HG03060 (cell line): ENCODE results near the gene CAMK1D.
"Not testable (repeated sequence)": the region's sequence is repeated elsewhere in the genome, so short reads cannot be mapped to it uniquely, and the experiment has no call there.

Source experiments
- ATAC-seq: cut with Tn5 transposase; IDR thresholded peaks from one replicate; pipeline ENCODE4 v1.9.1; 2021; ENCODE audit warnings: low read depth, moderate number of reproducible peaks; ENCODE audit not compliant: unreplicated experiment

CAMK1D gene

DNA sequence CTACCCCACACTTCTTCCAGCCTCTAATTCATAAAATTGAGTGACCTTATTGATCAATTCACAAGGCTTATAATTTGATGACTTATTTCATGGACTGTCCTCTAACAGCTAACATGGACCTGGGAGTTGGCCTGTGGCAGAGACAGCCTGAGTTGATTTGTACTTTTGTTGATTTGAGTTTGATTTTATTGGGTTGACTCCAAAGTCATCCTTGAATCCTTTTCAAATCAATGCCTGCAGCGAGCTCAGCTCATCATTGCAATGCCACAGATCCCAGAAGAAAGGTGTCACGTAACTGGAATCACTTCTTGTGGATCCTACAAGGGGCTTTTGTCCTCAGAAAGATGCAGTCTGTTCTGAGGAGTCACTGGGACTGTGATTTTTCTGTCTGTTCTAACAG lies 138.0 kb downstream of the CAMK1D start:
- no peak for ATAC-seq

DNA sequence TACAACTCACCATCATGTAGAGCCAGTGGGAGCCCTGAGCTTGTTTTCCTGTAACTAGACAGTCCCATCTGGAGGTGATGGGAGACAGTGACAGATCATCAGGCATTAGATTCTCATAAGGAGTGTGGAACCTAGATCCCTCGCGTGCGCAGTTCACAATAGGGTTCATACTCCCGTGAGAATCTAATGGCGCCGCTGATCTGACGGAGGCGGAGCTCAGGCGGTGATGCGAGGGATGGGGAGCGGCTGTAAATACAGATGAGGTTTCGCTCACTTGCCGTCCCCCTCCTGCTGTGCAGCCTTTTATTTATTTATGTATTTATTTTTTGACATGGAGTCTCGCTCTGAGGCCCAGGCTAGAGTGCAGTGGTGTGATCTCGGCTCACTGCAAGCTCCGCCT lies 139.3 kb downstream of the CAMK1D start:
- ATAC-seq = no peak

DNA sequence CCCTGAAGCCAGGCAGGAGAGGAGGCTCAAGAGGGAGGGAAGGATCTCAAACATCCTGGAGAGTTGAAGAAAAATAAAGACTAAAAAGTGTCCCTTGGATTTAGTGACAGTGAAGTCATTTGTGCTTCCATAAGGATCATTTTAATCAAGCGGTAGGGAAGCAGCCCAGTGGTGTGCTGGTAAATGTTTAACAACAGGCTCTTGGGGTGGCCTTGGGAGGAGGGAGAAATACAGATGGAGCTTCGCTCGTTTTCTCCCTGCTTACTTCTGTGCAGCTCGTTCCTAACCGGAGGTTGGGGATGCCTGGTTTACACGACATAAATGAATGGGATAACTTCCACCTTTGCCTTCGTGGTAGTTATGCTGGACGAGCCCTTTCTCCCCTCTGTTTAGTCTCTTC lies 140.0 kb downstream of the CAMK1D start:
- no peak for ATAC-seq

DNA sequence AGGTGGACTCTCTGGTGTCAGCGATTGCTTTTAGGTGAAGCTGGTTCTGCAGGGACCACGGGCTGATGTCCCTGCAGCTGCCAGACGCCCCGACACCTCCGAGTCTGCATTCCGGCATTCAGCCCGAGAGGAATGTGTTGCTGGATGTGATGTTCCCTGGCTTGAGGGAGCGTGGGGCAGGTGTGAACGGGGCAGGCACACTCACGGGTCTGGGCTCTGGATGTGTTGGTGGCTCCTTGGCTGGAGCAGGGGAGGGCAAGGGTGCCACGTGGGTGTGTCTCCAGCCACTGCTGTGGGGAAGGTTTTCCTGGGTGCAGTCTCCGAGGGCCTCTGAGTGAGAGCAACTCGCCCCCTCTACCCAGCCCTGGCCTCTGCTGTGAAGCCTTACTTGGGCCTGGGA lies 140.5 kb downstream of the CAMK1D start:
- ATAC-seq = no peak

DNA sequence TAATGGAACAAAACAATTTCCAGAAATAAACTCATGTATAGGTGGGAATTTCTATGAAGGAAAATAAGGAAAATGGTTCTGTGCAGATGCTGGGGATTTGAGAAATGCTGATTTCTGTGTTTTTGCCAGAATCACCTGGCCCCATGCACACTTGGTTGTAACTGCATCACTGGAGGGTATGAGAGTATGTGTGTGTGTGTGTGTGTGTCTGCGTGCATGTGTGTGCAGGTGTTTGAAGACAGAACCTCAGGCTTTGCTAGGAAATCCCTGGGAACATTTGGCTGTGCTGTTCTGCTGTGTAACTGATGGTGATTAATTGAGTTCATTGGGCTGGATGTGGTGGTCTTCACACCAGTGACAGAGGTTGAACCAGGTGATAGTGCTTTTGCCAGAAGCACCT lies 141.6 kb downstream of the CAMK1D start:
- ATAC-seq = no peak

DNA sequence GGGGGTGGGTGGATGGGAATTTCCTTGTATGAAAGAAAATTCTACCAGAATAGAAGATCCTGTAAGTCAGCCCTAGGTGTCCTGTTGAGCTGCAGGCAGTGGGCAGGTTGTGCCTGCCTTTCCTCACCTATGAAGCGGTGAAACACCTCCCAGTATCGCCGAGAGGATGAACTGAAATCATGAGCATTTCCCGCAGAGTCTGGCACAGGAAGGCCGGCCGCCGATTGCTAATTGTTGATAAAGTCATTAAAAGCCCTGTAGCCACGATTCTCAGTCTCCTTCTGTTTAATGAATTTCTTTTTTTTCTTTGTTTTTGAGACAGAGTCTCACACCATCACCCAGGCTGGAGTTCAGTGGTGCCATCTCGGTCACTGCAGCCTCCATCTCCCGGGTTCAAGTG lies 142.1 kb downstream of the CAMK1D start:
- no peak for ATAC-seq

DNA sequence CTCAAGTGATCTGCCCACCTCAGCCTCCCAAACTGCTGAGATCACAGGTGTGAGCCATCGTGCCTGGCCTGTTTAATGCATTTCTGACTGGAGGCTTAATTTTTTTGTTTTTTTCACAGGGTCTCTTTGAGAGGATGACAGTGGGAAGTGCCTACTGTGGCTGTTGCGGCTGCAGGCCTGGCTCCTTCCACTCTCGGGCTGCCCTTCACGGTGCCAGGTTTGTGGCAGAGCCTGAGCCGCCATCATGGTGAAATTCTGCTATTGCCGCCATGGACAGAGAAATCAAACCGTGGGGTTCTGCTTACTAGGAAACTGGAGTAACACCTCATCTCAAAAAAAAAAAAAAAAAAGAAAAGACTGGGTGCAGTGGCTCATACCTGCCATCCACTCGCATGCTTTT lies 142.7 kb downstream of the CAMK1D start:
- no peak for ATAC-seq

DNA sequence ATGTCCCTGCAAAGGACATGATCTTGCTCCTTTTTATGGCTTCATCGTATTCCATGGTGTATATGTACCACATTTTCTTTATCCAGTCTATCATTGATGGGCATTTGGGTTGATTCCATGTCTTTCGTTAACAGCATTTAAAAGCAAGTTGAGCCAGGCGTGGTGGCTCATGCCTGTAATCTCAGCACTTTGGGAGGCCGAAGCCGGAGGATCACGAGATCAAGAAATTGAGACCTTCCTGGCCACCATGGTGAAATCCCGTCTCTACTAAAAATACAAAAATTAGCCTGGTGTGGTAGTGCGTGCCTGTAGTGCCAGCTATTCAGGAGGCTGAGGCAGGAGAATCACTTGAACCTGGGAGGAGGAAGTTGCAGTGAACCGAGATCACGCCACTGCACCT lies 147.7 kb downstream of the CAMK1D start:
- not testable (repeated sequence) for ATAC-seq

DNA sequence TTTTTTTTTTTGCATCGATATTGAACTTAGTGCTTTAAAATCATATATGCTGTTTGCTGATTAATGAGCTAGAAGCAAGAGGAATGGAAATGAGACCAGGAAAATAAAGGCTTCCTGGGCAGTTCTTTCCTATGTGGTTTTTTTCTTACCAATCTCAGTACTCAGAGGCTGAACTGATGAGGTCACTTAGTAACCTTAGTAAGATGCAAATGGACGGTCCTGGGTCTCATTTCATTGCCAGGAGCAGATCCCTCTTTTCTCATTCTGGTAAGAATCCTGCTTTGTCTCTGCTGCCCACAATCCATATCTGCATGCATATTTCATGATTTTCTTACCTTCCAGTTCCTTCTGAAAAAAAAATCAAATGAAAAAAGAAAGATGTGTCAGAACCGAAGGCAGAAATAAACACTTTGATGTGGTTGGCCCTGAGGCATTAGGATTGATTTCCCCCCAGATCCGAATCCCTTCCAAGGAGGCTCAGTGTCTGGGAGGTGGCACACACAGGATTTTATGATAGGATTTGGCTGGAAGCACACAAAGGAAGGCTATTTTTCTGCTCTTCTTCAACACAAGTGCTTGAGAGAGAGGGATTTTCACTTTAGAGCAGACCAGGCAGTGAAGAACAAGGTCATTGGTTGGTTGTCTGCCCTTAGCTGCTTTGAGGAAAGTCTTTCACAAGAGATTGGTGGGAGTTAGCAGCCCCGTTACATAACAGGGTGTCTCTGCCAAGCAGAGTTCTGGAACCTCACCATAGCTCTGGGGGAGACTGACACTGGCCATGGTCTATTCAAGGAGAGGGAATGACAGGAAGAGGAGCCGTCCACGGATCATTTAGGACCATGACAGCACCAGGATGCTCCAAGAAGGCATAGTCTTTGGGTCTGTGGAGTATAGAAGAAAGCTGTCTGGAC lies 150.0 kb downstream of the CAMK1D start:
- ATAC-seq = no peak

DNA sequence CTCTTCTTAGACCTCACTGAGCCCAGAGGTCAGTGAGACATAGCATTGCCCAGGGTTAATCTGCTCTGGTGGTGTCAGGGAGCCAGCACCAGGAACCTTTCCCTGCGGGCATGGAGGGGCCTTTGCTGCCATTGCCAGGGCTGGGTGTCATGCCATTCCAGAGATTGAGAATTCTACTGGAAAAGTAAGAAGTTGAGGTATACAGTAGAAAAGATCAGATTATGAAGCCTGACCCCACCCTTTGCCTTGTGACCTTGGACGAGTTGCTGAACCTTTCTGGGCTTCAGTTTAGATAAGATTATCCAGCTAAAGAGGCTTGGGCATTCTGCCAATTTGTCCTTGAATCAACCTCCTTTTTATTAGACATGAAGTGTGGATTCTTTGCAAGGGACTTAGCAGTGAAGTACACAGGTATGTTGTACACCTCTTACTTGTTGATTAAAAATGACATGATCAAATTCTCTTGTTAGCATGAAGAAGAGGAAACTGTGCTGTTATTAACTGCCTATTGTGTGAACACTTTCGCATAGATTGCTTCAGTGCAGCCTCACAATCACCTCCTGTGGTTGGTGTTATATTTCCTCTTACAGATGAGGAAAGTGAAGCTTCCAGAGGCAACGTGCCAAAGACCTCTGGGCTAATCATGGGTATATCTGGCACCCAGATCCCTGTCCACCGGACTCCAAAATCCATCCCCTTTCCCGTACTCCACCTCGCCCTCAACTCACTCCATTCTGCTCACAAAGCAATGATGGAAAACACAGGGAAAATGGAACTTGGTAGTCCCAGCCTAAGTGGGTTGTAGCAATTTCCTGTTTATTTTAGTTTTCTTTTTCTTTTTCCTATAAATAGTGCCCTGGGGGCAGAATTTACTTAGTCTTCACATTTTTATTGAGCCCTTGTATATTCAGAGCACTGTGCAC lies 151.3 kb downstream of the CAMK1D start:
- no peak for ATAC-seq

DNA sequence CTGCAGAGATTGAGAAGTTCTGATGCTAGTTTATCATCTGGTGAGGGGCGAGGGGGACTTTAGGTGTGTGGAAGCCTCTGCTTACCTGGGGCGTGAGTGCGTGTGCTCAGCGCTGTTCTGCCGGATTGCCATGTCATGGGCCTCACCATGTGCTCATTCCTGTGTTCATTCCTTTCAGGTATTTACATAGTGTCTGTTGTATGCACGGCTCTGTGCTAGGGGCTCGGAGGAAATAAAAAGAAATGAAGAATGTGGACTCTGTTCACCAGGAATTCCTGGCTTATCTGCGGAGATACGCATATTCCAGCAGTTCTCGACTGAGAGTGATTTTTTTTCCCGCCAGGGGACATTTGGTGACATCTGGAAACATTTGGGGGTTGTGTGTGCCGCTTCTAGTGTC lies 152.0 kb downstream of the CAMK1D start:
- no peak for ATAC-seq

DNA sequence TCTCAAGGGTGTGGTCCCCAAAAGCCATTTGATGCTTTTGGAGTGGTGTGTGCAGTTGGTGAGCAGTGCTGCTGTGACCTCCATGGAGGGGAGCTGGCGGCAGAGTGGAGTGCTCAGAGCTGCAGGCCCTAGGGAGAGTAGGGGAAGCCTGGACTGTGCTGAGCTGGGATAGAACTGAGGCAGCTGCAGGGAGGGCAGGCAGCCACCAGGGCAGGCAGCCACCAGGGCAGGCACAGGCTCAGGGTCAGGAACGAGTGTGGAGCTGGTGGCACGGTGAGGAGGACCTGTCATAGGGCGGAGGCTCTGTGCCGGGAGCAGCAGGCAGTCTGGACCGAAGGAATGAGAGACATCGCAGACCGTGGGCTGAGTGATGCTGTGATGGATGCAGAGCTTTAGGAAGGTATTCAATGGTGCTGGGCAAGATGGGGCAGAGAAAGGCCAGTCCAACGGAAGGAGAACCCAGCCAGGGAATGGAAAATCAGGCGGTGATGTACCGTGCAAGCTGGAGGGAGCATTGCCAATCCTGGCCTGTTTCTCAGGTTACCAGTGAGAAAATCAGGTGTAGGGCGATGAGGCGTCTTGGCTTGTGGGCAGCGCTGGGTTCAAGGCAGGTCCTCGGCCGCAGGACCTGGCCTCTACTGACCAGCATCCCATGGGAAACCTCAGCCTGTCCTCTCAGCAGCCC lies 152.6 kb downstream of the CAMK1D start:
- no peak for ATAC-seq

DNA sequence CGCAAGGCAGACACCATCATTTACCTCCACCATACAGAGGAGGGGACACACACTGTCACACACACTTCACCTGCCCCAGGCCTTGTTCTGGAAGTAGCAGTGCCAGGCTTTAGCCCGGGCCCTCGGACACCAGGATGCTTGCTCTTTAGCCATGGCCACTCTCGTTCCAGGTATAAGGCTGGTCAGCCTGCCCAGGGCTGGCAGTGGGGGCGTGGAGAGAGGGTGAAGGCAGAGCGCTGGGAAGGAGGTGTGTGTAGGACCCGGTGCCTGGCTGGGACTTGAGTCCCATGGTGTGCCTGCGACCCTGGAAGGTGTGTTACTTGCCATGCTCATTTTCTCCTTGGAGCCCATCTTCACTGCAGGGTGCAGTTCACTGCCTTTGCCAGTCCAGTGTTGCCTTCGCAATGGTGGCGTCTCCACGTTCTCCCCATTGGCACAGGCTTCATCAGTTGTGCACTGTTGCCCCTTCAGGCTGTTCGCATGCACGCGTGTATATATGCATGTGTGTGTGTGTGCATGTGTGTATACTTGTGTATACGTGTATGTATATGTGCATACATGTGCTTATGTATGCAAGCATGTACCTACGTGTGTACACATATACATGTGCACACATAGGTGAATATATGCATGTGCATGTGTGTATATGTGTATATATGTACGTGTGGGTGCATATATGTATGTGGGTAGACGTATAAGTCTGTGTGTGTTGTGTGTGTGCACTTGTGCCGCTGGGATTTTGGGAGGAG lies 153.4 kb downstream of the CAMK1D start:
- no peak for ATAC-seq

DNA sequence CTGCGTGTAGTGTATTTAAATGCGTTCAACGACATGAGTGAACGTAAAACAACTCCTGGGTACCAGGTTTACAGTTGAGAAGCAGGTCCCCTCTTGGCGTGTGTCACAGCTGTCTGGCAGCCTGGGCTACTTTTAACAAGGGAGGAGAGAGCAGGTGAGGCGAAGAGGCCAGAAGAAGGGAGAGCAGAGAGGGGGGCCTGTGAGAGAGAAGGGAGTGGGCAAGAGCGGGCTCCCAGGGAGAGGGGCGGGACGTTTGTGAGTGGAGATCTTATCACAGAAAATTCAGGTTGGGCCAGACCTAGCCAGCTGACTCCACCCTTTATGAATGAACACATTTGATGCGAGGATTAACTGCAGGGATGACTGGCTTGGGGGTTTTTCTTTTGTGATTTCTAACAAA lies 154.0 kb downstream of the CAMK1D start:
- ATAC-seq = no peak

DNA sequence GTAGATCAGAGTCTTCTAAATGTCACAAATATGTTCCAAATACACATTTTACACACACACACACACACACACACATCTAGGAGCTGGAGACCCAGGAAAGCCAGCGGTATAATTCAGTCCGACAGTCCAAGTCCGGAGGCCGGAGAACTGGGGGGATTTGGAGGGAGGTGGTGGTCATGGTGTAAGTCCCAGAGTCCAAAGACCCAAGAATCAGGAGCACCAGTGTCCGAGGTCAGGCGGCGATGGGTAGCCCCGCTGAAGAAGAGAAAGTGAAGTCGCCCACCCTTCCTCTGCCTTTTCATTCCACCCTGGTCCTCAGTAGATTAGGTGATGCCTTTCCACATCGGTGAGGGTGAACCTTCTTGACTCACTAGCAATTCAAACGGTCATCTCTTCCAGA lies 154.8 kb downstream of the CAMK1D start:
- ATAC-seq = no peak

DNA sequence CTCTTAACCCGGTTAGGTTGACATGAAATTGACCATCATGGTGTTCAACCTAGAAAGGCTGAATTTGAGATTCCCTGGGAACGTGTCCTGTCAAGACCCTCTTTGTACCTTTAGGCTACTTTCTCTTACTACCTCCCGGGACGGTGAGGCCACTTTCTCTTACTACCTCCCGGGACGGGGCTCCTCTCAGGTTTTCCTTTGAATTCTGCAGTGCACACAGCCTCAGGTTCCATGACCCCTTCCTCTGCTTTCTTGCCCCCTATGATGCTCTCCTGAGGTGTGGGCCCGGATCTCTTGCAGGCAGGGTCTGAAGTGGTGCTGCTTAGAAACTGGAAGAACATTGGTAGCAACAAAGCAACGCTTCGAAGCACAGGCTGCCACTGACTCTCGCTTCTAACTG lies 155.3 kb downstream of the CAMK1D start:
- ATAC-seq = no peak

DNA sequence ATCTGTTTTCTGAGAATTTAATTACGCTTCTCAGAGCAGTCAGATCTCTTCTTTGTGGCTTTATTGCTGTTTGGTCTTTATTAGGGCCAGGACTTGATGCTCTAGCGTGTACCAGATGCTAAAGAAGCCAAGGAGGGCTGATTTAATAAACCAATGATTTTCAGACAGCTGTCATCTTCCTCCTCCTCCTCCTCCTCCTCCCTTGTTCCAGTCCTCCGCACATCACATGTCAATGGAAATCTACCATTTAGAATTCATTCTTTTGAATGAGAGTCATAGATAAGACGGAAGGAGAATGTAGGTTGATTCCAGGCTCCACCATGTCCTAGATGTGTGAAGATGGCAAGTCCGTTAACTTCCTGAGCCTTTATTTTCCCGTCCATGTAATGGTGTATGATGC lies 156.3 kb downstream of the CAMK1D start:
- ATAC-seq = no peak

DNA sequence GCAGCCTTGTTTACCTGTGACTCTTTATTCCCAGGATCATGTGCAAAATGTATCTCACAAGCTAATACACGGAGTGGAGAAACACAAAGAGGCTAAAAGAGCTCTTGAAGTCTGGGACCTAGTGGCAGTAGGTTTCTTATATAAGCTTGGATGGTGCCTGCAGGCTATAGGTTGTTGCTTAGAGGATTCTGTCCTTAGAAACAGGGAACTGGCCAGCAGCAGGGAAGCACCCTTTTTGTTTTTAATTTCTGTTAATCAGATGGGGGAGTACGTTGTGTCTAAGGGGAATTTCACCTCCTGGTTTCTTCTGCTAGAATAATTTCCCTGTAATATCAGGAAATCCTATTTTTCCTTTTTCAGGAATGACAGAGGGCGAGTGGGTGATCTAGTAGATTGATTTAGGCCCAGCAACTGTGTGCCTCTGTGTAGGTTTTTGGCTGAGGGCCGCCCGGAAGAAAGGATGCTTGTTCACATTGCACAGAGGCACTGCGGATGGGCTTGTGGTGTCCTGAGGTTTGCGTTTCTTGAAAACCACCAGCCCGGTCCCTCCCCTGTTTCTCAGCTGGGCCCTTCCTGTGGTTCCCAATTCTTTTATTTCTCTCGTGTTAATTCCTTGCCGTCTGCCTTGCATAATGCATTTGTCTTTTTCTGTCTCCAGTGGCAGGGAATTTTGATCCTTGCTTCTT lies 158.0 kb downstream of the CAMK1D start:
- no peak for ATAC-seq

DNA sequence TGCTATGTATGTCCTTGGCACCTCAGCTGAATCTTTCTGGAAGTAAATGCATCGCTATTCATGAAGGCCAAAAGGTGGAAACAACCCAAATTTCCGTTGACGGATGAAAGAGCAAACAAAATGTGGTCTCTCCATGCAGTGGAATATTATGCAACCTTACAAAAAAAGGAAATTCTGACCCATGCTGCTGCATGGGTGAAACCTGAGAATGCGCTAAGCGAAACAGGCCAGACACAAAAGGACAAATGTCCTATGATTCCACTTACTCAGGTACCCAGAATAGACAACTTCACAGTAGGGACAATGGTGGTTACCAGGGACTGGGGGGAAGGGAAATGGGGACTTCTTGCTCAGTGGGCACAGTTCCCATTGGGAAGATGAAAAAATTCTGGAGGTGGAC lies 158.8 kb downstream of the CAMK1D start:
- ATAC-seq = no peak
